Measurements from ENCODE around the gene DNAJC10. TPM values are rescaled to one million over a fixed set of nuclear protein-coding genes. Genes with fewer than 3 reads are reported as not detected.

DNAJC10 gene
- total and polyA plus RNA-seq, 2 of the 4 experiments (the other 2 are of a cell fraction) = 34.6 to 53.2 TPM

GRCh38 chr2:182834293-182834692 lies 118.2 kb downstream of the DNAJC10 start:
- H3K56ac ChIP-seq (ENCODE audit: extremely low read depth, insufficient read depth, low read length) = no peak overlapping the region
- H3K14ac ChIP-seq (replicated peaks; ENCODE audit: low read depth, low read length) = no peak overlapping the region
- dilution Hi-C loops (cut with HindIII; ENCODE audit: low sequenced_read_pairs, unreplicated experiment) = no loop called here
- no peak overlapping the region for H2BK20ac ChIP-seq (ENCODE audit: low read depth, low read length)
- H3K4me2 ChIP-seq (ENCODE audit: low read depth, low read length) = no peak overlapping the region
- no peaks in the 10 kb centered on the region for H3K9me1 ChIP-seq (ENCODE audit: insufficient read depth, low read length)
- CTCF ChIA-PET = no interaction called here
- in situ Hi-C loops (cut with MboI; ENCODE audit: low sequenced_read_pairs) = no loop called here
- no peak overlapping the region for H3K23ac ChIP-seq (ENCODE audit: low read depth, low read length)
- no peak for TF ChIP-seq RCOR1 (IDR thresholded peaks at IDR 0.05; ENCODE audit: insufficient replicate concordance, low read length)
- TF ChIP-seq RFX5 (IDR thresholded peaks at IDR 0.05; ENCODE audit: low read depth, low read length) = no peak
- no peak for TF ChIP-seq MXI1 (IDR thresholded peaks at IDR 0.05; ENCODE audit: borderline replicate concordance, low read depth, low read length)
- no peak for TF ChIP-seq FOS (IDR thresholded peaks at IDR 0.05; ENCODE audit: low read depth, low read length)
- no peak for TF ChIP-seq NFE2L2 (IDR thresholded peaks at IDR 0.05; ENCODE audit: low read depth, low read length)
- no peak for TF ChIP-seq CEBPB (IDR thresholded peaks at IDR 0.05; ENCODE audit: low read depth, low read length)
- TF ChIP-seq CHD1 (IDR thresholded peaks at IDR 0.05; ENCODE audit: low read depth, low read length) = no peak
- no peak for TF ChIP-seq USF2 (IDR thresholded peaks at IDR 0.05; ENCODE audit: low read depth, low read length)
- no peak for TF ChIP-seq BHLHE40 (IDR thresholded peaks at IDR 0.05; ENCODE audit: low read depth, low read length)
- TF ChIP-seq CTCF (conservative IDR thresholded peaks at IDR 0.05; ENCODE audit: low read depth, low read length) = no peak
- no peak for TF ChIP-seq RAD21 (IDR thresholded peaks at IDR 0.05; ENCODE audit: low read length)
- no peak for TF ChIP-seq MAZ (IDR thresholded peaks at IDR 0.05; ENCODE audit: borderline replicate concordance, low read depth, low read length)
- no peak for TF ChIP-seq SMC3 (IDR thresholded peaks at IDR 0.05; ENCODE audit: low read depth, low read length)
- no peak for TF ChIP-seq POLR2A (IDR thresholded peaks at IDR 0.05; ENCODE audit: low read depth, low read length)
- TF ChIP-seq ELK1 (IDR thresholded peaks at IDR 0.05; ENCODE audit: borderline replicate concordance, low read depth, low read length) = no peak
- TF ChIP-seq MAFK (IDR thresholded peaks at IDR 0.05; ENCODE audit: low read depth, low read length) = no peak
- H2AFZ ChIP-seq (replicated peaks; ENCODE audit: low read length, poor library complexity) = no peak overlapping the region
- H3K27me3 ChIP-seq (ENCODE audit: control insufficient read depth, insufficient read depth, low read length) = peaks cover 2% of the 10 kb centered on the region; the same call in 1 of the 2 replicates
- no peak overlapping the region for H4K5ac ChIP-seq (ENCODE audit: low read depth, low read length)
- intact Hi-C loops (cut with micrococcal nuclease) = no loop called here
- no peak overlapping the region for H3K4ac ChIP-seq (ENCODE audit: low read depth, low read length)
- no peak overlapping the region for H3K9ac ChIP-seq (ENCODE audit: low read depth, low read length)
- DNase-seq (no peak), ATAC-seq (ENCODE audit: low read depth) (no peak)
- WGBS, 2 experiments (ENCODE audit: extremely low coverage in 2 of 2, insufficient read length in 1 of 2) = no CpG with 5 or more reads among the region's 1 CpG
- no peak overlapping the region for H3K27ac ChIP-seq (ENCODE audit: insufficient read depth, low read length)
- H2BK120ac ChIP-seq (ENCODE audit: low read depth, low read length) = no peak overlapping the region
- no peaks in the 10 kb centered on the region for H3K79me1 ChIP-seq (ENCODE audit: low read depth in 1 of 2, low read length in 2 of 2)
- no peaks in the 10 kb centered on the region for H4K20me1 ChIP-seq (ENCODE audit: insufficient read depth, low read length)
- H3K4me1 ChIP-seq (ENCODE audit: control insufficient read depth, insufficient read depth, low read length) = no peaks in the 10 kb centered on the region
- H2AK9ac ChIP-seq (replicated peaks; ENCODE audit: low read depth, low read length, poor library complexity) = no peak overlapping the region
- no peak overlapping the region for H3K4me3 ChIP-seq (ENCODE audit: insufficient read depth, low read depth, low read length)
- H2BK15ac ChIP-seq (ENCODE audit: low read depth, low read length) = no peak overlapping the region
- H2AK5ac ChIP-seq (ENCODE audit: low read depth, low read length) = no peak overlapping the region
- BruUV-seq (replicated peaks) = no TSS peak
- H2BK5ac ChIP-seq (ENCODE audit: low read depth, low read length, poor library complexity, severe bottlenecking) = no peak overlapping the region
- H3K18ac ChIP-seq (ENCODE audit: low read depth, low read length) = no peak overlapping the region
- POLR2A ChIA-PET (ENCODE audit: unreplicated experiment) = interaction anchor here (0.5 kb wide), 1 partner anchor 8 kb away, joined by 4 read pairs; no protein-coding TSS in a partner anchor
- H4K8ac ChIP-seq (ENCODE audit: low read depth in 2 of 2, low read length in 2 of 2) = no peak overlapping the region
- no peaks in the 10 kb centered on the region for H3K9me3 ChIP-seq (ENCODE audit: control insufficient read depth, insufficient read depth, low read length)
- H3K36me3 ChIP-seq (ENCODE audit: control insufficient read depth, insufficient read depth, low read length) = no peaks in the 10 kb centered on the region
- H4K91ac ChIP-seq (ENCODE audit: insufficient read depth, low read depth, low read length) = no peak overlapping the region
